Adrenal gland (tissue), 5 donors: ENCODE measurements around the gene IQCF5.
"Not testable (repeated sequence)": the region's sequence is repeated elsewhere in the genome, so short reads cannot be mapped to it uniquely, and the experiment has no call there.

ENCODE experiments used
- POLR2A ChIP-seq, 2 donors: fragments of 450-650 bp; IDR thresholded peaks; one replicate each; pipeline ENCODE4 v1.6.1; 2017; ENCODE audit warnings: antibody characterized with exemption in 2 of 2, mild to moderate bottlenecking in 2 of 2, moderate library complexity in 1 of 2
- TF ChIP-seq, protein P1 (sequence below), 6 experiments: fragments of 450-650 bp in 4 of 6; fragments of 200-600 bp in 2 of 6; sonication (generic) in 1 of 6; IDR thresholded peaks; 1 replicate in 5 of 6; 2 replicates in 1 of 6; pipeline versions ENCODE4 v1.5.1 to v1.8.0; 2016 to 2021; ENCODE audit warnings: antibody characterized with exemption in 6 of 6, mild to moderate bottlenecking in 2 of 6, moderate library complexity in 1 of 6
- donor health status: DM: no; HTN: no; CAD: no.

DNA sequence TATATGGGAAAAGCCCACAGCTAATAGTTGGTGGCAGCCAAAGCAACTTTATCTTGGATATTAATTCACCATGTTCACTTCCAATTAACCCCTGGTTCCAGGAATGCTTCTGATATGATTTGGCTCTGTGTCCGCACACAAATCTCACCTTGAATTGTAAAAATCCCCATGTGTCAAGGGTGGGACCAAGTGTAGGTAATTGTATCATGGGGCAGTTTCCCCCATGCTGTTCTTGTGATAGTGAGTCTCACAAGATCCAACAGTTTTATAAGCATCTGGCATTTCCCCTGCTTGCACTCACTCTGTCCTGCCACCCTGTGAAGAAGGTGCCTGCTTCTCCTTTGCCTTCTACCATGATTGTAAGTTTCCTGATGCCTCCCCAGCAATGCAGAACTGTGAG lies 6.5 kb downstream of the IQCF5 start:
- TF ChIP-seq, protein P1, sequence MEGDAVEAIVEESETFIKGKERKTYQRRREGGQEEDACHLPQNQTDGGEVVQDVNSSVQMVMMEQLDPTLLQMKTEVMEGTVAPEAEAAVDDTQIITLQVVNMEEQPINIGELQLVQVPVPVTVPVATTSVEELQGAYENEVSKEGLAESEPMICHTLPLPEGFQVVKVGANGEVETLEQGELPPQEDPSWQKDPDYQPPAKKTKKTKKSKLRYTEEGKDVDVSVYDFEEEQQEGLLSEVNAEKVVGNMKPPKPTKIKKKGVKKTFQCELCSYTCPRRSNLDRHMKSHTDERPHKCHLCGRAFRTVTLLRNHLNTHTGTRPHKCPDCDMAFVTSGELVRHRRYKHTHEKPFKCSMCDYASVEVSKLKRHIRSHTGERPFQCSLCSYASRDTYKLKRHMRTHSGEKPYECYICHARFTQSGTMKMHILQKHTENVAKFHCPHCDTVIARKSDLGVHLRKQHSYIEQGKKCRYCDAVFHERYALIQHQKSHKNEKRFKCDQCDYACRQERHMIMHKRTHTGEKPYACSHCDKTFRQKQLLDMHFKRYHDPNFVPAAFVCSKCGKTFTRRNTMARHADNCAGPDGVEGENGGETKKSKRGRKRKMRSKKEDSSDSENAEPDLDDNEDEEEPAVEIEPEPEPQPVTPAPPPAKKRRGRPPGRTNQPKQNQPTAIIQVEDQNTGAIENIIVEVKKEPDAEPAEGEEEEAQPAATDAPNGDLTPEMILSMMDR (IDR thresholded peaks at IDR 0.05) = not testable (repeated sequence)
- not testable (repeated sequence) for TF ChIP-seq POLR2A (IDR thresholded peaks at IDR 0.05)
